Esophagus muscularis mucosa (tissue), 4 donors: ENCODE results near the gene INPP4B. TPM values are rescaled to one million over a fixed set of nuclear protein-coding genes. Genes with fewer than 3 reads are reported as not detected.

ENCODE experiments used
- DNase-seq: peaks from one replicate; pipeline ENCODE4 v3.0.0-alpha.2; 2017; ENCODE audit errors: extremely low spot score
- H3K27ac ChIP-seq, 4 donors: fragments of 200-600 bp; sonication (generic); replicated peaks in 1 of 4; 1 replicate in 3 of 4; 2 replicates in 1 of 4; pipeline ENCODE4 v1.5.1; 2016 to 2019; ENCODE audit warnings: mild to moderate bottlenecking in 1 of 4
- H3K27me3 ChIP-seq, 4 donors: fragments of 200-600 bp; sonication (generic); one replicate each; pipeline versions ENCODE4 v1.5.1 to v1.6.0; 2016 to 2019
- H3K36me3 ChIP-seq, 4 donors: fragments of 200-600 bp; sonication (generic); one replicate each; pipeline ENCODE4 v1.5.1; 2016 to 2019
- H3K4me1 ChIP-seq, 4 donors: fragments of 200-600 bp; sonication (generic); one replicate each; pipeline ENCODE4 v1.5.1; 2016 to 2019
- H3K4me3 ChIP-seq, 4 donors: fragments of 200-600 bp; sonication (generic); 1 replicate in 2 of 4; 2 replicates in 2 of 4; pipeline ENCODE4 v1.5.1; 2016 to 2019; ENCODE audit warnings: mild to moderate bottlenecking in 4 of 4, moderate library complexity in 1 of 4
- H3K9me3 ChIP-seq, 4 donors: fragments of 200-600 bp; sonication (generic); 1 replicate in 3 of 4; 2 replicates in 1 of 4; pipeline ENCODE4 v1.5.1; 2016 to 2019
- CTCF ChIP-seq, 3 experiments: fragments of 200-600 bp in 2 of 3; fragments of 450-650 bp in 1 of 3; sonication (generic) in 2 of 3; IDR thresholded peaks; one replicate each; pipeline ENCODE4 v1.5.1; 2017 to 2019; ENCODE audit warnings: antibody characterized with exemption in 3 of 3, mild to moderate bottlenecking in 2 of 3, moderate library complexity in 1 of 3
- EP300 ChIP-seq: sonication (generic); formaldehyde crosslinking; IDR thresholded peaks from one replicate; pipeline ENCODE4 v1.6.1; 2017; ENCODE audit warnings: antibody characterized with exemption
- POLR2A ChIP-seq: fragments of 450-650 bp; IDR thresholded peaks from one replicate; pipeline ENCODE4 v1.6.1; 2017; ENCODE audit warnings: antibody characterized with exemption, moderate library complexity, mild to moderate bottlenecking, low read depth
- POLR2AphosphoS5 ChIP-seq, 2 donors: sonication (generic); formaldehyde crosslinking; IDR thresholded peaks; one replicate each; pipeline ENCODE4 v1.6.1; 2017; ENCODE audit warnings: antibody characterized with exemption in 2 of 2
- WGBS: methylation state at CpG from one replicate; pipeline ENCODE4 v1.1.5; 2018; 5-methylcytosine and 5-hydroxymethylcytosine counted together
- intact Hi-C: fragments of 100-400 bp; cut with DNase I; formaldehyde crosslinking; loops from one replicate; pipeline ENCODE4 v1.15.1; 2023
- total RNA-seq, 4 donors: library from RNA; depleted of rRNA; stranded (reverse); fragments of >200 nt; gene quantifications; one replicate each; pipeline versions ENCODE4 v1.1.0 to v1.2.1, GENCODE V29; 2016

Gene INPP4B
- total RNA-seq, 4 donors from 2014 or later: 12.7 to 23.4 (median 15.9) TPM

DNA sequence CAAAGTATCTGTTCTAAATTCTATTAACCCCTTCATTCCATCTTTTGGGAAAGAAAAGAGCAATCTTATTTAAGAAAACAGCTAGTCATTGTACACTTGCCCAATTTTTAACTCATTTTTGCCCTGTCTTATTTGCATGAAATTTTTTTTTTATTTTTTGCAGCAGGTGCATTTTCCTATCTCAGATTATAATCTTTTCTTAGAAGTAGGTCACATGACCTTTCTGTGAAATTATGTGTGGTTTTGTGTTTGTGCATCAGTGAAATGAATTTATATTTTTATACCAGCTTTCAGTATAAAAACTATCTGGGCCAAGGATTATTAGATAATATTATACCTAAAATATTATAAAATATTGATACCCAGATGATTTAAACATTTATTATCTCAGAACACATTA is 145.6 kb downstream of the INPP4B start:
- H3K4me3 ChIP-seq: no peak overlapping the region
- H3K9me3 ChIP-seq: no peaks in the 10 kb centered on the region
- no peaks in the 10 kb centered on the region for H3K27me3 ChIP-seq
- TF ChIP-seq POLR2A: no peak
- no peak for TF ChIP-seq POLR2AphosphoS5 (IDR thresholded peaks at IDR 0.05)
- TF ChIP-seq EP300: no peak
- no peak for TF ChIP-seq CTCF (IDR thresholded peaks at IDR 0.05)
- no peaks in the 10 kb centered on the region for H3K36me3 ChIP-seq
- DNase-seq: no peak
- intact Hi-C loops: no loop called here
- H3K4me1 ChIP-seq: peaks cover 0 to 10% (median 4%) of the 10 kb centered on the region in 4 donors
- no peak overlapping the region for H3K27ac ChIP-seq

- no peak overlapping the region for H3K4me3 ChIP-seq
- H3K27ac ChIP-seq: no peak overlapping the region
- H3K9me3 ChIP-seq: no peaks in the 10 kb centered on the region
- no peaks in the 10 kb centered on the region for H3K27me3 ChIP-seq
- intact Hi-C loops: no loop called here
- no peaks in the 10 kb centered on the region for H3K36me3 ChIP-seq
- no peak for TF ChIP-seq POLR2AphosphoS5 (IDR thresholded peaks at IDR 0.05)
- TF ChIP-seq CTCF (IDR thresholded peaks at IDR 0.05): no peak
- no peak for TF ChIP-seq EP300
- no peak for TF ChIP-seq POLR2A
- H3K4me1 ChIP-seq: peaks cover 0 to 10% (median 4%) of the 10 kb centered on the region in 4 donors
- 77% methylated on average over 1 of the region's 1 CpG for WGBS
- no peak for DNase-seq
Measured at GRCh38 chr4:142698552-142698951, 147.5 kb downstream of the INPP4B start.

- no peak for TF ChIP-seq POLR2AphosphoS5 (IDR thresholded peaks at IDR 0.05)
- TF ChIP-seq EP300: no peak
- no peak for TF ChIP-seq CTCF (IDR thresholded peaks at IDR 0.05)
- TF ChIP-seq POLR2A: no peak
- DNase-seq: no peak
- Histone ChIP-seq H3K4me1 (peaks cover 0 to 10% (median 4%) of the 10 kb centered on the region in 4 donors), H3K27ac (no peak overlapping the region), H3K4me3 (no peak overlapping the region), H3K36me3 (no peaks in the 10 kb centered on the region), H3K9me3 (no peaks in the 10 kb centered on the region), H3K27me3 (no peaks in the 10 kb centered on the region)
- intact Hi-C loops: no loop called here
- 94% methylated on average over 1 of the region's 1 CpG for WGBS
Measured at GRCh38 chr4:142697928-142698327, 148.2 kb downstream of the INPP4B start.

DNA sequence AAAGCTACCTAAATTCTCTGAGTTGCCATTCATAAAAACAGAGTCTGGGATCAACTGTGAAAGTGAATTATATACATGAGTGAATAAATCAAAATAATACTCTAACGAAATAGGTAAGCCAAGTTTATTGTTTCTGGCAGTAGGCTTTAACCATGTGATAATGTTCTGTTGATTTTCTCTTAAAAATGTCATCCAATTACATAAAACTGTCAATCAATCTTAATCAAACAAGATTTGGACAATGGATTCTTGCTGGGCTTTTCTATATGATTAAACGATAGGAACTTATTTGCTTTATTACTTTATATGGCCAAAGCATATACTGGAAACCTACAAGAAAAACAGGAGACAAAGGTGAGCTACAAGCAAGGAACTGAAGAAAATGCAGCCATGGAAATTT is 148.8 kb downstream of the INPP4B start:
- Histone ChIP-seq H3K9me3 (no peaks in the 10 kb centered on the region), H3K4me1 (peaks cover 0 to 10% (median 4%) of the 10 kb centered on the region in 4 donors), H3K36me3 (no peaks in the 10 kb centered on the region), H3K4me3 (no peak overlapping the region), H3K27me3 (no peaks in the 10 kb centered on the region), H3K27ac (no peak overlapping the region)
- intact Hi-C loops: no loop called here
- DNase-seq: no peak
- no peak for TF ChIP-seq CTCF (IDR thresholded peaks at IDR 0.05)
- no peak for TF ChIP-seq POLR2A
- no peak for TF ChIP-seq EP300
- no peak for TF ChIP-seq POLR2AphosphoS5 (IDR thresholded peaks at IDR 0.05)
- 69% methylated on average over 2 of the region's 2 CpGs for WGBS

DNA sequence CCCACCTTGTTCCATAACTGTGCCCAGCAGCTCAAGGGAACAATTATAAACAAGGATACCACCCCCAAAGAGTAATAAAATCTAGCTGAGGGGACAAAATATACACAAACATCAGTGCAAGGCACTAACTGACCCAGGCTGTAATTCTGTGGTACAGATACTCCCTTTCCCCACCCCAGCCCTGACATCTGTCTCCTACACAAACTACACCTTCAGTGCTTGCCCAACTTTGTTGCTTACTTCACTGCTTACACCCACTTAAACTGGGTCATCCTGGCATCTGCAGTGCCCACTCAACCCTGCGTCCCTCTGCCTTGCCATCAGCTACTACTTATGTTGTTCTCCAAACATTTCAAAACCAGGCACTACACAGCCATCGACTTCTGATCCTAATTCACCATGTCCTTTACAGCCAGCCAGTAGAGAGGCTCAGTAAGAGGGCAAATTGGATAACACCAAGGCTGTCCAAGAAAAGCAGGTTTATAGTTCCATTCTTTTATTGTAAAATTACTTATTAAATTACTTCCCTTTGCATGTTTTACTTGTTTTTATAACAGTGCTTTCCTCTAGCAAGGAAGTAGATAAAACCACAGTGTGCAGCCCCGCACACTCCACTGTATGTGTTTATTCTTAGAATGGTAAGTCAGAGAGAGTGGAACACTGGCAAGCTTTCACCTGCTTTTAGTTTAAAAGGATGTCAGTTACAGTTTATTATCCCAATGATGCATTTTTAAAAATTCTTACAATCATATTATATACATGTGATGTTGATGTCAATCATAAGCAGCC is 149.6 kb downstream of the INPP4B start:
- H3K27ac ChIP-seq: no peak overlapping the region
- DNase-seq: no peak
- no peaks in the 10 kb centered on the region for H3K27me3 ChIP-seq
- H3K9me3 ChIP-seq: no peaks in the 10 kb centered on the region
- no peaks in the 10 kb centered on the region for H3K36me3 ChIP-seq
- intact Hi-C loops: no loop called here
- WGBS: 62% methylated on average over 3 of the region's 3 CpGs
- peaks cover 0 to 10% (median 4%) of the 10 kb centered on the region in 4 donors for H3K4me1 ChIP-seq
- no peak overlapping the region for H3K4me3 ChIP-seq
- TF ChIP-seq POLR2AphosphoS5 (IDR thresholded peaks at IDR 0.05) (no peak), POLR2A (no peak), EP300 (no peak), CTCF (IDR thresholded peaks at IDR 0.05) (no peak)
